GM12874 (cell line): ENCODE results near the gene MEF2C.

Experiments
- TF ChIP-seq, protein P1 (sequence below): IDR thresholded peaks from 2 replicates; pipeline ENCODE4 v1.5.1; 2011; ENCODE audit warnings: low read depth, mild to moderate bottlenecking, control low read depth, low read length, moderate library complexity; ENCODE audit not compliant: insufficient read depth

MEF2C gene

DNA sequence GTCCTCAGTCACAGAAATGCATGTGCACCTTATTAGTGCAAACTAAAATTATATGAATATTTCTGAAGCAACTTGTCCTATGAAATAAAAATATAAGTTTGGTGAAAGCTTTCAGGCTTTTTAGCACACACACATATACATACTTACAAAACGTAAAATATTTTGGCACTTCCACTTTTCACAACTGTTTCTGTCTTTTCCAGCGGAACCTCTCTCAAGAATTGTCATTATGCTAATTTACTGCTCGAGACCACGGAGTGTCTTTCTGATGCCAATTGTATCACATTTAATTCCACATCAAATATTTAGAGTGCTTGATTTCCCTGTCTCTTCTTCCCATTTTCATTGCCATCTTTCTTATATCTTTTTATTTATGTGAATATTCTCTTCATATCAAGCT is 100.4 kb downstream of the MEF2C start:
- TF ChIP-seq, protein P1, sequence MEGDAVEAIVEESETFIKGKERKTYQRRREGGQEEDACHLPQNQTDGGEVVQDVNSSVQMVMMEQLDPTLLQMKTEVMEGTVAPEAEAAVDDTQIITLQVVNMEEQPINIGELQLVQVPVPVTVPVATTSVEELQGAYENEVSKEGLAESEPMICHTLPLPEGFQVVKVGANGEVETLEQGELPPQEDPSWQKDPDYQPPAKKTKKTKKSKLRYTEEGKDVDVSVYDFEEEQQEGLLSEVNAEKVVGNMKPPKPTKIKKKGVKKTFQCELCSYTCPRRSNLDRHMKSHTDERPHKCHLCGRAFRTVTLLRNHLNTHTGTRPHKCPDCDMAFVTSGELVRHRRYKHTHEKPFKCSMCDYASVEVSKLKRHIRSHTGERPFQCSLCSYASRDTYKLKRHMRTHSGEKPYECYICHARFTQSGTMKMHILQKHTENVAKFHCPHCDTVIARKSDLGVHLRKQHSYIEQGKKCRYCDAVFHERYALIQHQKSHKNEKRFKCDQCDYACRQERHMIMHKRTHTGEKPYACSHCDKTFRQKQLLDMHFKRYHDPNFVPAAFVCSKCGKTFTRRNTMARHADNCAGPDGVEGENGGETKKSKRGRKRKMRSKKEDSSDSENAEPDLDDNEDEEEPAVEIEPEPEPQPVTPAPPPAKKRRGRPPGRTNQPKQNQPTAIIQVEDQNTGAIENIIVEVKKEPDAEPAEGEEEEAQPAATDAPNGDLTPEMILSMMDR: no peak

DNA sequence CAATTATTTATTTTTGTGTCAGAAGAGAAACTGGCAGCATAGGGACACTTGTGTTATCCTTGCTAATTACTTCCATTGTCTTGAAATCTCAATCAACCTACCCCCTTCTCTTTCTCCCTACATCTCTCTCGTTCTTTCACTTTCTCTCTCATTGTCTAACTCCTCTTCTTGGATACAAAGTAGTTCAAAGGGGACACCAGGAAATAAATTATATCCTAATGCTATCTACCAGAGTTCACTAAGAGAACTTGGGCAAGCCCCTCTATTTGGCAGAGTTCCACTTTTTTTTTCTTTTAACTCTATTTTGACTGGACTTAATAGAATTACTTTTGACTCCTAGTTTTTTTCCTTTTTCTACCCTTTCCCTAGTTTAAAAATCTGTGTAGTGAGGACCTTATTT is 102.2 kb downstream of the MEF2C start:
- TF ChIP-seq, protein P1: no peak

DNA sequence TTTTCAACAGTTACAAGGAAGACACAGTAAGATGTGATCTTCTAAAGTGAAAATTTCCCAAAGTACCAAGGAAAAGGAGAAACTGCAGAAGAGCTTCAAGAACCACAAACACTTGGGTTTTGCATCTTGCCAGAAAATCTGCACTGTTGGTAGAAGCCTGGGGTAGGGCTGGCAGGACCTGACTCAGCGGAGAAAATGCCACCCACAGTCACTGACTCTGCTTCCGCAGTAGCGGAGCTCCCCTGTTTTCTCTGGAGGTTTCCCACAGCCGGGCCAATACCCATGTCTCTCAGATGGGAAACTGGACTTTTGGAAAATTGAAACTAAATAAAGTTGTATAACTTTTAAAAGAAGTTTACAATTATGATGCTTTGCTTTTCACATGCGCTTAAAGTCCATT is 104.2 kb downstream of the MEF2C start:
- TF ChIP-seq, protein P1: no peak

DNA sequence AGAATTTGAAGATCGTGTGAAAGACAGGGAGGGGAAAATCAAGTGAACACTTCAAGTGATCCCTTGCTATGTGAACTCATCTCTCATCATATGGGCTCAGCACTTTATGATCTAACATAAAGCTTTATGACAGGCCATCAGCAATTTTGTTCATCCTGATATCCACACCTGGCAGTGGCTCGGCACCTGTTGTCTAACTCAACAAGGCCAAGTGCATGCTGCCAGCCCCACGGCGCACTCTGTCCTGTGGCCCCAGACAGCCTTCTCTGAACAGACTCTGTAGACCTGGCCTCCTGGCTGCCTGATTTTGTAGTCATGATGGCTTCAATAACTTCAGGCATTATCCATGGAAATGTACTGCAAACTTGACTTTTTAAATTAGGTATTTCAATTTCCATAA is 106.3 kb downstream of the MEF2C start:
- TF ChIP-seq, protein P1: no peak

DNA sequence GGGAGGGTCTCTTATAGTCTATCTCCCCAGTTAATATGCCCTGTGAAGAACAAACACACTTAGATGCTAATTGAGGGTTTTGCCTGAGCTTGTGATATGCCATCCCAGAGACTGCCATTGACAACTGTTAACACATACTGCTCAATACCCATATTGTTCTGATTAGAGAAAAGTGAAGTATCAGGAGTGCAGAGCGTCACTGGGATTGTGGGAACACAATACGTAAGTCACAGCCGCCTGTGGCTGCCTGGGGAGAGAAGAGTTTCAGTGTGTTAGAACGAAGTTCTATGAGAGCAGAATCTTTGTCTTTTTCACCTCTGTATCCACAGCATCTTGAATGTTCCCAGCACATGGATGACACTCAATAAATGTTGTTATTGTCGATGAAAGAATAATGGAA is 110.2 kb downstream of the MEF2C start:
- TF ChIP-seq, protein P1: no peak

DNA sequence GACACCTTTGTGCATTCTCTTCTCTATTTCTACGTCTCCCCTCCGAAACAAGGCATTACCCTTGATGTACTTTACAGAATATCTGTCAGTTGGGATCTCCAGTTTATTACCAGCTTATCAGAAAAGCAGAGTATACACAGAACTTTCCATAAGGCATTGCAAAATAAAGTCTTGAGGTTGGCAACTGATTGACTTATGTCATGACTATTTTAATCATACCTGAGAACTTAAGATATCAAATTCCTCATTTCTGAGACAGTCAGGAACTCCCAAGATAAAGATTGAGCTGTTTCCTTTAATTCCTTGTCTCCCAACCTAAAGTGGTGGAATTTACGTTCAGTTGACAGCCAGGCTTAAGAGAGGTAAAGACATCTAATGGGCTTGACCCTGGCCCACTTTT is 110.9 kb downstream of the MEF2C start:
- TF ChIP-seq, protein P1: no peak

DNA sequence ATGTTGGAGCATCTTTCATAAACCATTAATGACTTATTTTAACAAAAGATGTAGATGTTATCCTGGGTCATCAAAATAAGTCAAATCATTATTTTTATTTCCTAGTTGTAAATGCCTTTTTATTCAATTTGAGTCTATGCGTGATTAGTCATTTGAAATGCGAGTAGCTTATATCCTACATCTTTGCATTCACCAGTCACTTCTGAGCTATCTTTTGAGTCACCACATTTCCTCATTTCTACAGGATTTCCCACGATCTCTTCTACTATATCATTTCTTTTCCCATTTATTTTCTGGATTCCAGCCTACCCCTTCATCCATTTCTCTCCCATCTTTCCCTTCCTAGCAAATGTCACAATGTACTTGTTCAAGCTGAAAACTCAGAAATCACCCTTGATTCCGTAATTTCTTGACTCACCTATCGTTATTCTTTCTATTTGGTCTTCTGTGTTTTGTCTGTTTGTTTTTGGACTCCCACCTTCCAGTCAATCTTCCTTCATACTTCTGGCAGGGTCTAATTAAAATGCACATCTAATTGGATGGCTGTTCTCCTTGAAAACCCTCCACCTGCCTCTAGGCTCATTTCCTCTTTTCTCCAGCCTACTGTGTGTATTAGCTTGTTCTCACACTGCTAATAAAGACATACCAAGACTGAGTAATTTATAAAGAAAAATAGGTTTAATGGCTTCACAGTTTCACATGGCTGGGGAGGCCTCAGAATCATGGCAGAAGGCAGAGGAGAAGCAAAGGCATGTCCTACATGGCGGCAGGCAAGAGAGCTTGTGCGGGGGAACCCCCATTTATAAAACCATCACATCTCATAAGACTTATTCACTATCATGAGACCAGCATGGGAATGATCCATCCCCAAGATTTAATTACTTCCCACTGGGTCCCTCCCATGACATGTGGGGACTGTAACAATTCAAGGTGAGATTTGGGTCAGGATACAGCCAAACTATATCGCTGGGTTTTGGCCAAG is 112.4 kb downstream of the MEF2C start:
- TF ChIP-seq, protein P1: no peak
